ENCODE data around the gene ROBO2. TPM values are rescaled to one million over a fixed set of nuclear protein-coding genes. Genes with fewer than 3 reads are reported as not detected.

ROBO2 gene
- total RNA-seq, 1 experiment from 2014 or later = not detected

DNA sequence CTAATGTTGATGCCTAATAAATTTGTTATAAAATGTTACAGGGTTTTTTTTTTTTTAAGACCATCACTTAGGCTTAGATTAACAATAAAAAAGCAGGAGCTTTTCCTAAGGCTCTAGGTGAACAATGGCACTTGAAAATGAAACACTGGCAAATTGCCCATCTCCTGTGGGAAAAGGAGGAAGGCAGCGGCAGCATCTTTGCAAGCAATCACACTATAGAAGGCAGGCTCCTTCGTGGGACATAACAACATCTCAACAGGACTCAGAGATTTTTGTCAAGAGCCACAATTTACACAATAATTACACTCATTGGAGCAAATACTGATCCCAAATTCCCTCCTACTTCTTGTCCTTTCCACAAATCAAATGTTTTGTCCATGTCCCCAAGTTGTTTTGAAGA lies 646.7 kb downstream of the ROBO2 start:
- H3K9me2 ChIP-seq (ENCODE audit: insufficient read depth) = no peaks in the 10 kb centered on the region
- no peak overlapping the region for H3K4me3 ChIP-seq (replicated peaks in 1 of 2; ENCODE audit: low read depth in 1 of 2, low read length in 2 of 2)
- H3K4me2 ChIP-seq (ENCODE audit: low read length) = no peak overlapping the region
- no peaks in the 10 kb centered on the region; a peak in 1 of 4 replicates for H3K36me3 ChIP-seq (ENCODE audit: control insufficient read depth in 1 of 2, insufficient read depth in 2 of 2, low read length in 2 of 2)
- intact Hi-C loops (cut with micrococcal nuclease) = no loop called here
- no peak overlapping the region for H2AFZ ChIP-seq (ENCODE audit: low read depth, low read length, poor library complexity, severe bottlenecking)
- ChIA-PET CTCF (no interaction called here), RAD21 (ENCODE audit: low non-redundant PET in 1 of 2, low total read pairs in 2 of 2, uncharacterized antibody in 2 of 2, unreplicated experiment in 2 of 2) (no interaction called here), POLR2A (no interaction called here)
- DNase-seq (ENCODE audit: low read depth, low spot score) = no peak
- BruUV-seq (replicated peaks) = no TSS peak
- no peaks in the 10 kb centered on the region for H4K20me1 ChIP-seq (ENCODE audit: insufficient read depth)
- no peak for ATAC-seq
- TF ChIP-seq, protein P1, sequence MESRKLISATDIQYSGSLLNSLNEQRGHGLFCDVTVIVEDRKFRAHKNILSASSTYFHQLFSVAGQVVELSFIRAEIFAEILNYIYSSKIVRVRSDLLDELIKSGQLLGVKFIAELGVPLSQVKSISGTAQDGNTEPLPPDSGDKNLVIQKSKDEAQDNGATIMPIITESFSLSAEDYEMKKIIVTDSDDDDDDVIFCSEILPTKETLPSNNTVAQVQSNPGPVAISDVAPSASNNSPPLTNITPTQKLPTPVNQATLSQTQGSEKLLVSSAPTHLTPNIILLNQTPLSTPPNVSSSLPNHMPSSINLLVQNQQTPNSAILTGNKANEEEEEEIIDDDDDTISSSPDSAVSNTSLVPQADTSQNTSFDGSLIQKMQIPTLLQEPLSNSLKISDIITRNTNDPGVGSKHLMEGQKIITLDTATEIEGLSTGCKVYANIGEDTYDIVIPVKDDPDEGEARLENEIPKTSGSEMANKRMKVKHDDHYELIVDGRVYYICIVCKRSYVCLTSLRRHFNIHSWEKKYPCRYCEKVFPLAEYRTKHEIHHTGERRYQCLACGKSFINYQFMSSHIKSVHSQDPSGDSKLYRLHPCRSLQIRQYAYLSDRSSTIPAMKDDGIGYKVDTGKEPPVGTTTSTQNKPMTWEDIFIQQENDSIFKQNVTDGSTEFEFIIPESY (IDR thresholded peaks at IDR 0.05; ENCODE audit: extremely low read depth, insufficient replicate concordance, low read length) = no peak
- TF ChIP-seq, protein P2, sequence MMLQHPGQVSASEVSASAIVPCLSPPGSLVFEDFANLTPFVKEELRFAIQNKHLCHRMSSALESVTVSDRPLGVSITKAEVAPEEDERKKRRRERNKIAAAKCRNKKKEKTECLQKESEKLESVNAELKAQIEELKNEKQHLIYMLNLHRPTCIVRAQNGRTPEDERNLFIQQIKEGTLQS (IDR thresholded peaks at IDR 0.05) = no peak
- TF ChIP-seq SP1 (IDR thresholded peaks at IDR 0.05; ENCODE audit: low read depth) (no peak), EGR1 (IDR thresholded peaks at IDR 0.05; ENCODE audit: low read depth) (no peak), ZNF274 (IDR thresholded peaks at IDR 0.05; ENCODE audit: low read depth, low read length) (no peak), POLR2A (IDR thresholded peaks at IDR 0.05; ENCODE audit: borderline replicate concordance, extremely low read depth, insufficient read depth, insufficient read length) (no peak), EZH2phosphoT487 (IDR thresholded peaks at IDR 0.05; ENCODE audit: borderline replicate concordance) (no peak), ELF1 (IDR thresholded peaks at IDR 0.05; ENCODE audit: borderline replicate concordance, low read depth) (no peak), RAD21 (IDR thresholded peaks at IDR 0.05; ENCODE audit: low read depth) (no peak)
- TF ChIP-seq, protein P3, sequence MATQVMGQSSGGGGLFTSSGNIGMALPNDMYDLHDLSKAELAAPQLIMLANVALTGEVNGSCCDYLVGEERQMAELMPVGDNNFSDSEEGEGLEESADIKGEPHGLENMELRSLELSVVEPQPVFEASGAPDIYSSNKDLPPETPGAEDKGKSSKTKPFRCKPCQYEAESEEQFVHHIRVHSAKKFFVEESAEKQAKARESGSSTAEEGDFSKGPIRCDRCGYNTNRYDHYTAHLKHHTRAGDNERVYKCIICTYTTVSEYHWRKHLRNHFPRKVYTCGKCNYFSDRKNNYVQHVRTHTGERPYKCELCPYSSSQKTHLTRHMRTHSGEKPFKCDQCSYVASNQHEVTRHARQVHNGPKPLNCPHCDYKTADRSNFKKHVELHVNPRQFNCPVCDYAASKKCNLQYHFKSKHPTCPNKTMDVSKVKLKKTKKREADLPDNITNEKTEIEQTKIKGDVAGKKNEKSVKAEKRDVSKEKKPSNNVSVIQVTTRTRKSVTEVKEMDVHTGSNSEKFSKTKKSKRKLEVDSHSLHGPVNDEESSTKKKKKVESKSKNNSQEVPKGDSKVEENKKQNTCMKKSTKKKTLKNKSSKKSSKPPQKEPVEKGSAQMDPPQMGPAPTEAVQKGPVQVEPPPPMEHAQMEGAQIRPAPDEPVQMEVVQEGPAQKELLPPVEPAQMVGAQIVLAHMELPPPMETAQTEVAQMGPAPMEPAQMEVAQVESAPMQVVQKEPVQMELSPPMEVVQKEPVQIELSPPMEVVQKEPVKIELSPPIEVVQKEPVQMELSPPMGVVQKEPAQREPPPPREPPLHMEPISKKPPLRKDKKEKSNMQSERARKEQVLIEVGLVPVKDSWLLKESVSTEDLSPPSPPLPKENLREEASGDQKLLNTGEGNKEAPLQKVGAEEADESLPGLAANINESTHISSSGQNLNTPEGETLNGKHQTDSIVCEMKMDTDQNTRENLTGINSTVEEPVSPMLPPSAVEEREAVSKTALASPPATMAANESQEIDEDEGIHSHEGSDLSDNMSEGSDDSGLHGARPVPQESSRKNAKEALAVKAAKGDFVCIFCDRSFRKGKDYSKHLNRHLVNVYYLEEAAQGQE (IDR thresholded peaks at IDR 0.05; ENCODE audit: low read depth) = no peak
- H3K4me1 ChIP-seq (ENCODE audit: control insufficient read depth in 1 of 2, insufficient read depth in 2 of 2, low read length in 2 of 2) = no peaks in the 10 kb centered on the region
- peaks cover 27 to 30% of the 10 kb centered on the region in 2 experiments; a peak in 2 of 4 replicates for H3K9me3 ChIP-seq (ENCODE audit: control insufficient read depth in 1 of 2, insufficient read depth in 1 of 2, low read depth in 1 of 2, low read length in 2 of 2)
- no peak overlapping the region for H3K9ac ChIP-seq (ENCODE audit: low read length)
- H3K79me2 ChIP-seq (ENCODE audit: insufficient read depth, low read length) = no peaks in the 10 kb centered on the region
- H3K27me3 ChIP-seq (ENCODE audit: insufficient read depth, low read length) = no peaks in the 10 kb centered on the region
- H3K27ac ChIP-seq (ENCODE audit: low read depth, low read length) = no peak overlapping the region

Data from HCT116 (cell line).